Endothelial cell of umbilical vein (primary cell): Measurements from ENCODE around the gene FALEC. TPM values are rescaled to one million over a fixed set of nuclear protein-coding genes. Genes with fewer than 3 reads are reported as not detected.

Source experiments
- BruUV-seq: library from RNA; stranded (reverse); fragments of 400-500 nt; replicated peaks from 2 replicates; lab custom pipeline; 2021; lab: Mats Ljungman, UMichigan
- CTCF ChIA-PET: fragments of 300-600, 350-600 bp; sonication (Branson Sonifier 250); formaldehyde crosslinking; loops from one replicate; lab custom pipeline; 2021; ENCODE audit warnings: antibody characterized with exemption, inconsistent platforms; lab: Charles Lee
- POLR2A ChIA-PET: fragments of 300-600, 350-600 bp; sonication (Branson Sonifier 250); formaldehyde crosslinking; loops from one replicate; lab custom pipeline; 2021; ENCODE audit warnings: antibody characterized with exemption, inconsistent platforms; lab: Charles Lee
- DNase-seq: peaks from one replicate; pipeline ENCODE4 v3.0.0-alpha.2; 2011; ENCODE audit warnings: low read depth, low spot score
- FAIRE-seq: peaks from 2 replicates; lab custom pipeline; 2011; peaks lifted over from hg19 to GRCh38; lab: Jason Lieb, UNC
- H2AFZ ChIP-seq: 2 replicates; pipeline ENCODE4 v1.6.0; 2012; ENCODE audit warnings: low read depth, low read length, control low read depth, inconsistent platforms
- H3K27ac ChIP-seq: 2 replicates; pipeline ENCODE4 v1.5.1; 2011; ENCODE audit warnings: low read depth, mild to moderate bottlenecking, control low read depth, low read length, moderate library complexity; ENCODE audit not compliant: insufficient read depth
- H3K27me3 ChIP-seq, 2 experiments: 2 replicates each; pipeline versions ENCODE4 v1.6.0 to v1.6.1; 2011; ENCODE audit warnings: low read length in 2 of 2, mixed read lengths in 1 of 2; ENCODE audit not compliant: control insufficient read depth in 2 of 2, insufficient read depth in 2 of 2
- H3K36me3 ChIP-seq, 2 experiments: 2 replicates in 1 of 2; 3 replicates in 1 of 2; pipeline ENCODE4 v1.5.1; 2011; ENCODE audit warnings: low read length in 2 of 2, mild to moderate bottlenecking in 1 of 2, moderate library complexity in 1 of 2; ENCODE audit not compliant: control insufficient read depth in 2 of 2, insufficient read depth in 2 of 2; ENCODE audit errors: extremely low read depth in 1 of 2
- H3K4me1 ChIP-seq: 3 replicates; pipeline ENCODE4 v1.5.1; 2011; ENCODE audit warnings: mild to moderate bottlenecking, low read length; ENCODE audit not compliant: control insufficient read depth, insufficient read depth; ENCODE audit errors: extremely low read depth
- H3K4me2 ChIP-seq: 2 replicates; pipeline ENCODE4 v1.6.1; 2011; ENCODE audit warnings: low read length, control low read depth, mixed read lengths; ENCODE audit not compliant: insufficient read depth
- H3K4me3 ChIP-seq, 3 experiments: fragments of 200-600 bp in 1 of 3; sonication (generic), shearing (Covaris generic) in 1 of 3; replicated peaks in 1 of 3; 2 replicates each; pipeline ENCODE4 v1.5.1; 2011 to 2016; ENCODE audit warnings: control low read depth in 3 of 3, low read length in 3 of 3, mild to moderate bottlenecking in 2 of 3, inconsistent platforms in 1 of 3, low read depth in 1 of 3, moderate library complexity in 1 of 3; ENCODE audit not compliant: insufficient read depth in 1 of 3
- H3K79me2 ChIP-seq: 2 replicates; pipeline ENCODE4 v1.6.0; 2012; ENCODE audit warnings: low read length, inconsistent platforms; ENCODE audit not compliant: control insufficient read depth, insufficient read depth
- H3K9ac ChIP-seq: replicated peaks from 2 replicates; pipeline ENCODE3; 2011; ENCODE audit warnings: low read length, control low read depth; ENCODE audit not compliant: insufficient read depth; ENCODE audit errors: extremely low read depth
- H3K9me1 ChIP-seq: replicated peaks from 3 replicates; pipeline ENCODE4 v1.6.0; 2011; ENCODE audit warnings: mild to moderate bottlenecking, low read length; ENCODE audit not compliant: control insufficient read depth, insufficient read depth; ENCODE audit errors: extremely low read depth
- H3K9me3 ChIP-seq: replicated peaks from 2 replicates; pipeline ENCODE4 v1.5.1; 2012; ENCODE audit warnings: low read length, inconsistent platforms; ENCODE audit not compliant: control insufficient read depth, insufficient read depth
- H4K20me1 ChIP-seq: replicated peaks from 2 replicates; pipeline ENCODE3; 2011; ENCODE audit warnings: mild to moderate bottlenecking, low read length; ENCODE audit not compliant: control insufficient read depth, insufficient read depth; ENCODE audit errors: extremely low read depth
- CTCF ChIP-seq, 2 donors: IDR thresholded peaks; 1 replicate in 1 of 2; 2 replicates in 1 of 2; pipeline ENCODE4 v1.5.1; 2011; ENCODE audit warnings: low read length in 2 of 2, mild to moderate bottlenecking in 2 of 2, moderate library complexity in 2 of 2, control low read depth in 1 of 2, inconsistent platforms in 1 of 2, low read depth in 1 of 2; ENCODE audit not compliant: insufficient read depth in 1 of 2; ENCODE audit errors: extremely low read depth in 1 of 2
- FOS ChIP-seq: IDR thresholded peaks from 2 replicates; pipeline ENCODE4 v1.6.1; 2011; ENCODE audit warnings: mild to moderate bottlenecking, low read length, moderate library complexity, borderline replicate concordance; ENCODE audit not compliant: insufficient read depth
- GATA2 ChIP-seq: IDR thresholded peaks from 2 replicates; pipeline ENCODE4 v1.7.0; 2011; ENCODE audit warnings: low read depth, mild to moderate bottlenecking, moderate library complexity, mixed read lengths, low read length; ENCODE audit not compliant: insufficient read length, insufficient read depth
- JUN ChIP-seq: IDR thresholded peaks from 2 replicates; pipeline ENCODE4 v1.6.1; 2011; ENCODE audit warnings: borderline replicate concordance, low read depth; ENCODE audit not compliant: insufficient read length, insufficient read depth
- MYC ChIP-seq: IDR thresholded peaks from one replicate; pipeline ENCODE4 v1.6.1; 2011; ENCODE audit warnings: mild to moderate bottlenecking, low read depth, low read length
- POLR2A ChIP-seq: IDR thresholded peaks from 2 replicates; pipeline ENCODE4 v1.6.1; 2012; ENCODE audit warnings: low read depth, mild to moderate bottlenecking, control low read depth, low read length
- dilution Hi-C: fragments of 300-500 bp; cut with MboI; formaldehyde crosslinking; loops from one replicate; pipeline ENCODE4 v1.15.0; 2019; ENCODE audit warnings: low sequenced_read_pairs; ENCODE audit not compliant: extremely low pct_ligation_motif_present
- intact Hi-C: fragments of 100-400 bp; cut with micrococcal nuclease; formaldehyde crosslinking; loops from one replicate; pipeline ENCODE4 v1.10.0; 2022
- polyA plus RNA-seq, 4 experiments: library from polyadenylated mRNA; depleted of rRNA in 3 of 4; stranded (reverse) in 3 of 4; unstranded in 1 of 4; fragments of >200 nt; gene quantifications; 2 replicates each; pipeline versions ENCODE4 v1.2.1 to v1.2.3, GENCODE V29; 2011 to 2012; ENCODE audit warnings: missing spikeins in 1 of 4
- total RNA-seq: library from RNA; stranded (reverse); gene quantifications from 2 replicates; pipeline ENCODE4 v1.2.3, GENCODE V29; 2021

The FALEC gene
- total and polyA plus RNA-seq, 2 donors (not counting 3 experiments of a cell fraction or from before 2014, with no cell fraction given) = not detected

DNA sequence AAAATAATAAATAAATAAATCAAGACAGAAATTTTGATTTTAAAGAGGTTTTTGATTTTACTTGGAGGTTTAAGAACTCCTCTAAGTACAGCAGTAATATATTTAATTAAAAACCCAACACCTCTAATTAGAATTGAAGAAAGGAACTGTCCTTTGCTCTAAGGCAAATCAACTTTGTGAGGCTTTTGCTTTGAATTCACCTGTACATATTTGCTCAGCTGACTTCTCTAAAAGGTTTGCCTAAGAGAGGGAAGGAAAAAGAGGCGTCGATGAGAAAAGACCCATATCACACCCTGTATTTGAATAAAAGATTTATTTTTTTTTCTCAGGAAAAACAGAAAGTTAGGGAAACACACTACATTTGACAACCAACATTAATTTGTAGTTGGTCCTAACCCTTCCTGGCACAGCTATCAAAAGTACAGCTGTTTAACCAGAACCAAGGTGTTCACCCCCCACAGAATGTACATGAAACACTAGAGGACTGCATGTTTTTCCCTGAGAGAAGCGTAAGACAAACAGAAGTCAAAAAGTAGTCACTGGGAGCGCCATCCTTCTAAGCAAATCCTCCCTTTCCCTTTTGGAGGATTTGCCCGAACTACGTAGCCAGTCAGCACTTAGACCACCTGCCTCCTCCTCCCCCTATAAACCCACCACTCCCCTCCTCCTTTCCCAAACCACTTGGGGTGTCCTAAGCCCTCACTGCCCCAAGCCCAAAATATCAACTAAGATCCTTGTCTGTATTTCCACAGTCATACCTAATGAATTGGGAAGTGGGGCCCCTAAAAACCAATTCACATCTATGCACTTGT lies 58.9 kb downstream of the FALEC start:
- TF ChIP-seq MYC (no peak), POLR2A (peak; percentile 16)
- no TSS peak for BruUV-seq
- peaks cover 17 to 39% of the 10 kb centered on the region in 2 experiments for H3K36me3 ChIP-seq
- ChIA-PET CTCF (interaction anchor here (10.3 to 13.4 kb wide), 2 partner anchors 12 to 46 kb away, joined by 147 to 184 read pairs; no protein-coding TSS in a partner anchor), POLR2A (interaction anchor here (1.5 kb wide), 2 partner anchors 10 to 46 kb away, joined by 3 to 6 read pairs; no protein-coding TSS in a partner anchor)
- peak overlapping the region; percentile 23 for H3K27ac ChIP-seq
- FAIRE-seq (no peak), DNase-seq (no peak)
- H3K9ac ChIP-seq = peak overlapping the region; percentile 97
- peaks cover 36% of the 10 kb centered on the region for H3K4me1 ChIP-seq
- peaks cover 72% of the 10 kb centered on the region for H3K79me2 ChIP-seq
- dilution Hi-C loops = loop anchor here (10.0 kb wide), 1 partner anchor 90 kb away; no protein-coding TSS in a partner anchor
- H3K4me2 ChIP-seq = peak overlapping the region; percentile 87
- H2AFZ ChIP-seq = no peak overlapping the region
- no peaks in the 10 kb centered on the region for H3K9me3 ChIP-seq
- H3K4me3 ChIP-seq = peak overlapping the region in 2 of 3 experiments; percentile 5 to 99
- peaks cover 36% of the 10 kb centered on the region for H4K20me1 ChIP-seq
- no peaks in the 10 kb centered on the region for H3K9me1 ChIP-seq
- no peaks in the 10 kb centered on the region for H3K27me3 ChIP-seq
- intact Hi-C loops = loop anchor here (5.0 kb wide), 1 partner anchor 238 kb away; no protein-coding TSS in a partner anchor

DNA sequence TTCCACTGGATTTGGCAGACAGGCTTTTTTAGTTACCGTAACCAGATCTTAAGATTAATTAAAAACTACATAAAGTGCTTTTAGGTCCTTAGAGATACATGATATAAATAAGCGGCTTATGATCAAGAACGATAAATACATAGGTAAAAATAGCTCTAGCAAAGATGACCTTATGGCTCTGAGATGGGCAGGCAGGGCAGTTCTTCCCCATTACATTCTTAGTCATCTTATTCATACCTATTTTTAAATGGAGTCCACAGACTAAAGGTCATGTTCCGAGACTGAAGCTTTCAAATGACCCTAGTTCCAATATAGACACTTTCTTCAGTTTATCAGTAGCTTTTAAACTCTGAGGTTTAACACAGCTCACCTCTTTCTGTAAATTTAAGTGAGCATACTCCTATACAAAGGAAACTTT lies 59.5 kb downstream of the FALEC start:
- no peak for FAIRE-seq
- ChIA-PET CTCF (interaction anchor here (10.3 to 13.4 kb wide), 2 partner anchors 13 to 45 kb away, joined by 147 to 184 read pairs; no protein-coding TSS in a partner anchor), POLR2A (interaction anchor here (1.5 kb wide), 1 partner anchor 11 kb away, joined by 6 read pairs; no protein-coding TSS in a partner anchor)

More for the DNA sequence above, 59.5 kb downstream of the FALEC start:
- Histone ChIP-seq H3K9me3 (no peaks in the 10 kb centered on the region), H3K79me2 (peaks cover 73% of the 10 kb centered on the region), H3K27ac (peak overlapping the region; percentile 50), H3K27me3 (no peaks in the 10 kb centered on the region), H3K4me3 (peak overlapping the region; percentile 91 to 99 (median 92)), H3K9me1 (no peaks in the 10 kb centered on the region), H3K4me1 (peaks cover 34% of the 10 kb centered on the region), H2AFZ (no peak overlapping the region), H3K4me2 (peak overlapping the region; percentile 87), H3K9ac (peak overlapping the region; percentile 97), H4K20me1 (peaks cover 36% of the 10 kb centered on the region), H3K36me3 (peaks cover 17 to 39% of the 10 kb centered on the region in 2 experiments)
- no TSS peak for BruUV-seq
- TF ChIP-seq FOS = no peak
- no peak for TF ChIP-seq POLR2A
- no peak for TF ChIP-seq MYC
- no peak for TF ChIP-seq JUN
- TF ChIP-seq GATA2 = no peak
- TF ChIP-seq CTCF (IDR thresholded peaks at IDR 0.05; ENCODE audit: extremely low read depth in 1 of 2, insufficient read depth in 1 of 2, low read depth in 1 of 2, low read length in 2 of 2) = no peak
- dilution Hi-C loops = loop anchor here (10.0 kb wide), 1 partner anchor 90 kb away; no protein-coding TSS in a partner anchor
- no peak for DNase-seq
- intact Hi-C loops = loop anchor here (5.0 kb wide), 1 partner anchor 237 kb away; no protein-coding TSS in a partner anchor
